GM12891 (cell line): ENCODE data around the gene SULF2.
A peak's percentile ranks its signal among the peaks of the same experiment; 100 is the strongest.

Source experiments
- POLR2A ChIP-seq: IDR thresholded peaks from 2 replicates; pipeline ENCODE4 v1.6.1; 2011; ENCODE audit warnings: low read depth, low read length, control low read depth
- POLR2AphosphoS5 ChIP-seq: IDR thresholded peaks from 2 replicates; pipeline ENCODE4 v1.6.1; 2011; ENCODE audit warnings: low read depth, low read length, control low read depth
- TAF1 ChIP-seq: IDR thresholded peaks from 2 replicates; pipeline ENCODE4 v1.6.1; 2011; ENCODE audit warnings: low read depth, low read length, control low read depth

DNA sequence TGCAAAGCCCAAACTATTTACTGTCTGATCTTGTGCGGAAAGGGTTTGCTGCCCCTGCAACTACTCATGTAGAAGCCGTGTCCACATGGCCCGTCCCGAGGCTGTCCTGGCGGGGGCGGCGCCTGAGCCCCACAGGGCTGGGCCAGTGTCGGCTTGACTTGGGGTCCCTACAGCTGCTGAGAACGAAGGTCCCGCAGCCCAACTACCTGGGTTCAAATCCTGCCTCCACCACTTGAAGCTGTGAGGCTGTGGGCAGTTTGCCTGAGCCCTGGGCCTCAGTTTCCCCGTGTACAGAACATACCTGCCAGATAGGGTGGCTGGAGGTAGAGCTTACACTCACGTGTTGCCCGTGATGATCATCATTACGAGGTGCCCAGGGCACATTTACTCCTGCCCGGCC lies 111.1 kb downstream of the SULF2 start:
- TF ChIP-seq POLR2AphosphoS5 (no peak), POLR2A (peak; percentile 13; the same call in 1 of the 2 replicates), TAF1 (no peak)
